GM19043 (cell line): ENCODE measurements around the gene NTM.

Source experiments
- ATAC-seq: cut with Tn5 transposase; IDR thresholded peaks from one replicate; pipeline ENCODE4 v1.9.1; 2021; ENCODE audit warnings: low read depth; ENCODE audit not compliant: unreplicated experiment

The NTM gene

GRCh38 chr11:132245403-132246385 is 875.3 kb downstream of the NTM start:
- no peak for ATAC-seq

GRCh38 chr11:132248580-132248979 is 878.2 kb downstream of the NTM start:
- no peak for ATAC-seq

- ATAC-seq: no peak
Observed at GRCh38 chr11:132249256-132249655, 878.8 kb downstream of the NTM start.

DNA sequence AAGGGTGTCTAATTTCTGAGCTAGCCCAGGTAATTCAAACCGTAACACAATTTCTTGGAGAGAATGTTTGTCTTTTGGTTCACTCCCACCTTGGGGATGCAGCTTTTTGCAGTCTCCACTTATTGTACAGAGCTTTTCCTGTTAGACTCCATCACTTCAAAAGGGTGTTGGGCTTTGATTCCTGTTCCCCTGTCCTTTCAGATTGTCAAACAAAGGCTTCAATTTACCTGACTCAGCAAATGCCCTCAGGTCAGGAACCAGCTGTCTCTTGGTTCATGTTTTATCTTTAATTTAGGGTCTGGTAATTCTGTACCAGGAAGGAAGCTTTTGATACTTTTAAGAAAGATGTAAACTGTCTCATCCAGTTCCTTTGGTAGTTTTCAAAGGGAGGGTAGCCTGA is 880.6 kb downstream of the NTM start:
- ATAC-seq: no peak

DNA sequence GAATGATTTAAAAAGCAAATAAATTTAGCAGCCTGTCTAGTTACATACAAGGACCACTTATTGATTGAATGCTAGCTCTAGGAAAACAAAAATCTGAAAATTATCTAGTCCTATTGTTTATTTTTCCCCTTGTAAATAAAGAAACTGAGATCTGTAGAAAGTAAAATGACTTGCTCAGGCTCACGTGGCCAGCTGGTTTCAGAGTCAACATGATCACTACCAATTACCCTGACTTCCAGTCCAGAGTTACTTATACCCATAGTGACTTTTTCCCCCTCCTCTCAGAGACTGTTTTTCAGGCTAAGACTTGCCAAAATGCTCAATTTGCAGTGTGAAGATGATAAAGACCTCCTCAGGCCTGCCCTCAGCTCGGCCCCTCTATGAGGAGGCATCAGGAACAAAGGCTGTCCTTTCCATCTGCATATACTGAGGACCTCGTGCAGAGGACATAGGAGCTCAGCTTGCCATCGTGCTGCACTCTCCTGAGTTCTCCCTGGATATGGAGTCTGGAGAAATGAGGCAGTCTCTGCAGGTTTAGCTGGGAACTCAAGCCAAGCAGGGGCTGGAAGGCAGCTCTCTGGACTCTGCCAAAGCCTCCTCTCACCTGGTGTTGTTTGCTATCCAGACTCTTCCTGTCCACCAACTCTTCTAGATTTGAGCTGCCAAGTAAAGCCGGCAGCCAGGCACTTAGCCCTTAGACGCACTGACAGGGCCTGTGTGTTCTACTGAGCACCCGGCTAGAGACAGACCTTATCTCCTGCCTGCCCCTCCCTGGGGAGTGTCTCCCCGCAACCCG is 883.3 kb downstream of the NTM start:
- no peak for ATAC-seq

DNA sequence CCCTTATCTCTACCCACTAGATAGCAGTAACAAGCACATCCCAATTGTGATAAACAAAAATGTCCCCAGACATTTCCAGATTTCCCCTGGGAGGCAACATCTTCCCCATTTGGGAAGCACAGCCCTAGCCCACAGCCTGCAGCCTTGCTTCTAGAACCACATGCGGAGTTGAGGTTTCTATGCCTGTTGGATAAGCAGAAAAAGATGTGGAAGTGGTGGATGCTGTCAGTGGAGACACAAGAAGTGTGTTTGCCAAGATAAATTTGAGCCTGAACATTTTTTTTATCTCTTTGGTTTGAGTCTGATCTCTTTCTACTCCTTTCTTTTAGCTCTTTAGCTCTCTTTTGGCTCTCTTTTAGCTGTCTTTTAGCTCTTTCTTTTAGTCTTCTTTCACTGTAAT is 884.5 kb downstream of the NTM start:
- ATAC-seq: no peak

DNA sequence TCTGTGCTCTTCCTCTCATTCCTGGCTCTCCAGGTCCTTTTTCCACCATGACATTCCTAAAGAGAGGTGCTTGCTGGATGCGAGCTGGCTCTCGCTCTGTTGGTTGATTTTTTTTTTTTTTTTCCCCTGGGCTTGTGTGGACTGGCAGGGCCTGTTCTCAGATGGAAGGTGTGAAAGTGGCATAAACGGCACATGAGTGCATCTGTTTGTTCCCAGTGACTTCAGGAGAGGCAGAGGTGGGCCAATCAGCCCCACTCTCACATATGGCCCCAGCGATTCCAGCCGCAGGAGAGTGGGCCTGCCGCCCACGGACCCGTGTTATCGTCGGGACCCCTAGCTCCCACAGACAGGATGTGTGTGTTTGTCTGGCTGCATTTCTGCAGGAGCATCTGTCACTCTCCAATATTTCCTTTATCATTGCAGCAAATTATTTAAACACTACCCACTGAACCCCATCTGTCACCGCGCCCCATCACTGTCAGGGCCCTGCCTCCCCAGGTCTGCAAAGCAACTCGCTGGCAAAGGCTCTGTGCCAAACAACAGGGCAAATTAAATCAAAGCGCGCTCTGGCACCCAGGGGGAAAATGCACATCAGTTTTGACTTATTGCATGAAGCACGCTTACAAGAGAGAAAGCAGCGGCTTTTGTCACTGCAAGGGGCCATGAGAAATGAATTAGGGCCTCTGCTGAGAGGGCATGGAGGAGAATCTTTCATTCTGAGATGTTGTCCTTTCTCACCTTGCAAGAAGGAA is 886.3 kb downstream of the NTM start:
- no peak for ATAC-seq

- ATAC-seq: no peak
Observed at GRCh38 chr11:132257871-132258270, 887.5 kb downstream of the NTM start.

- ATAC-seq: no peak
Observed at GRCh38 chr11:132258875-132259274, 888.5 kb downstream of the NTM start.

DNA sequence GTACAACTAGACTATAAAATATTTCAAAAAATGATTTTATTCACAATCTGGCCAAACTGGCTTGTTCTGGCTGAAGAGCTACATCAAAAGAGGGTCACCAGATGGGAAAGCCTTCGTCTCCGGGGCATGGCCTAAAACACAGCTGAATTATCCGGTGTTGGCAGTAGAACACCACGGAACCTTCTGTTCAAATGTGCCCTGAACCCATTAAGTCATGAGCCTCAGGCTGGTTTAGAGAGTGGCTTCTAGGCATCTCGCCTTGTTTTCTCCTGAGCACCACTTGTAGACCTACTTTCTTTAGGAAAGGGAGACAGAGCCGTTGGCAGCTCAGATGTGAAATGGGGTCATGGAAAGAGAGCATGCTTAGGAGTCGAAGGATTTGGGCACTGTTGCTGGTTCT is 890.2 kb downstream of the NTM start:
- ATAC-seq: no peak

DNA sequence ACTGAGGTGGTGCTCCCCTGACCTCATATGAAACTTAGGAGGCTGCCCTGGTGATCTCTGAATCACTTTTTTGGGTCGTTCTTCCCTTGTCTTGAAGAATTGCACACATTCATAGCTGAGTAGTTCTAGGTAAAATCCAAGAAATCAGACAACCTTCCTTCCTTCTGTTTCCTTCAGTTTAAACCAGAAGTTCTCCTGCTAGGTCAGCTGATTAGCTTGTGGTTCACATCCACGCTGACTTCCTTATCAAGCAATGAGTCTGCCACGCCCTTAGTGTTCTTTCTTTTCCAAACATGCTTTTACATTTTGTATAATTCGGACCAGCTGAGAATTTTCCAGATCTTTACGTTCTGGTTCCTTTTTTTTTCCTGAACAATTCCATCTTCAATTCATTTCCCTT is 892.8 kb downstream of the NTM start:
- ATAC-seq: no peak

DNA sequence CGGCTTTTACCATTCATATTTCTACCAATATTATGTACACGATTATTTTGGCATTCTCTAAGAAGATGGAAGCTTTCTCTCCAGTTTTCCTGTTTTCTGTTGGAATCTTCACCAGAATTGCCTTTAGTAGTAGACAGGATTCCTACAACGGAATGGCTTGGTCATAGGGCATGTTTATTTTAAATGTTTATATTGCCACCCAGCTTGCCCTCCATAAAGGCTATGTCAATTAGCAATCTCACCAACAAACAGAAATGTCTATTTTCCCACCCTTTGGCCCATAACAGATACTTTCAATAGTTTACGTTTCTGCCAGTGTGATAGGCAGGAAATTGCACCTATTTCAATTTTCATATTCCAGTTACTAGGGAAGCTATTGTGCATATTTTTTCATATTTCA is 893.5 kb downstream of the NTM start:
- no peak for ATAC-seq

- no peak for ATAC-seq
Observed at GRCh38 chr11:132264616-132265015, 894.2 kb downstream of the NTM start.

DNA sequence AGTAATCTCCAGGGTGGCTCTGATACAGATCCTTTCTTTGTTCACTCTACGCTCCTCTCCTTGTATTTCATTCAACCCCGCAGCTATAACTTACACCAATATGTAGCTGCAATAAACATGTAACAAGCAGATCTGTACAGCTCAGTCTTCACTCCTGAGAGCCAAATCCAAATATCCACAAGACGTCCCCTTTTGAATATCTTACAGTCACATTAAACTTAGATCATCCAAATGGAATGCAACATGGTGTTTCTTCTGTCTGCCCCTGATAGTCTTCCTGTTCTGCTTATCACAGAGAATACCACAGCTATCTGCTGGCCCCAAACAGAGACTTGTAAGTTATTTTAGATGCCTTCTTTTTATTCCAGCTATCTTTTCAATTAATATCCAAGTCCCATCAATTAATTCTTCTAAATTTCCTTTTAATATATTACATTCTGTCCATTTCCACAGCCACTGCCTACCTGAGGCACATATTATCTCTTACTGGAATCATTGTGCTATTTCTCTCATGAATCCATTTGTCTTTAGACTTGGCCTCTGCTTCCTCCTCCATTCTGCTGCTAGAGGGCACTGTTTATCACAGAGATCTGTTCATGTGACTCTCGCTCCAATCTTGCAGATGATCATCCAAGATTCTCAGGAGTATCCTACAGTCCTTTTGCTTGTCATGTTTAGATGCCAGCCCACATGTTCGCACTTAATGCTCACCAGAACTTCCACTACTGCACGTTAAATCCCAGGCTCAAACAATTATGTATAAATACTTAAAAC is 908.6 kb downstream of the NTM start:
- ATAC-seq: no peak

GRCh38 chr11:132284048-132284447 is 913.6 kb downstream of the NTM start:
- no peak for ATAC-seq

DNA sequence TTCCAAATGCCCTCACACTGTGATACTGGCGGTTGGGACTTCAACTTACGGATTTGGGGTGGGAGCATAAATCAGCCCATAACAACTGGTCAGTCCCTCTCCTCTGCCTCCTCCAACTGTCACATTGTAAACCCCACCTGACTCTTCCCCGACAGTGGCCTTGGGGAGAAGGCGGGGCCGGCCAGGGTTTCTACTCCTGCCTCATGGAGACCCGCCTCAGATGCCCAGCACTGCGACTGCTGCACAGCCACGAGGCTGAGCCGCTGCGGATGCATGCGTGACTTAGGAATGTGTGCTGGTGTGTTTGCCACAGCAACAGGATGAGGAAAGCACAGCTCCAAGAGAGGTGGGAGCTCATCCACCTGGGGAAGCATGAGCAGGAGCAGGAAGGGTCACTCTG is 914.2 kb downstream of the NTM start:
- ATAC-seq: no peak

DNA sequence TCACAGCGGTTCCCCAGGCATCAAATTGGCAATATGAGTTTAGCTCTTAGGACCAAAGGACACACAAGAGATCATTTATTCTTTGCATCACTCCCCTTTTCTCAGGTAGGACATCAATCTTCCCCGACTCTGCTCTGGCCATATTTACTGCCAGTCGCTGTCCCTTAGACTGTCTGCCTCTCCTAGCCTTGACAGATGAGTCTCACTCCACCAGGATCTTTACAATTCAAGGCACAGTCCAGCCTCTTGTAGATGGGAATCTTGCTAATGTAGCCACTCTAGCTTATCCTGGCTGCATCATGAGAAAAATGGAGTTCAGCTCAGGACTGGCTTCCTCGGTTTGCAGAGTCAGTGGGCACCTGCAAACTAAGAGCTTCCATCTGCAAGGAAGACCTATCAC is 915.2 kb downstream of the NTM start:
- ATAC-seq: no peak

DNA sequence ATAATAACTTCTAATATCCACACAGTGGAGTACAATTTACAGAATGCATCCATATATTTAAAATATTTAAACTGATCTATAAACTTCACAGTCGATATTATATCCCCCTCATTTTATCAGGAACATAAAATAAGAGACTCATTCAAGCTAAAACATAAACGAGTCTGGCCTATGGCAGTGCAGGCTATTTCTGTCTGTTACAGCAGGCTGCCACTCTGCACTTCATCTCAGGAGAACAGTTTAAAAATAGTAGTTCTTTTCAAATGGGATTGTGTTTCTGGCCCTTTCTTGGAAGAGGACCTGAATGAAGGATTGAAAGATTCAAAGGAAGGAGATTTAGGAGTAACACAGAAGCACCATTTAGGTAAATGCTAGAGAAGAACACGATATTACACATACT is 915.7 kb downstream of the NTM start:
- no peak for ATAC-seq

- no peak for ATAC-seq
Observed at GRCh38 chr11:132288036-132288435, 917.6 kb downstream of the NTM start.

GRCh38 chr11:132289590-132290256 is 919.3 kb downstream of the NTM start:
- ATAC-seq: no peak
